Neural cell (in vitro differentiated cells): ENCODE results near the gene SUPT3H. TPM values are rescaled to one million over a fixed set of nuclear protein-coding genes. Genes with fewer than 3 reads are reported as not detected.

ENCODE experiments used
- H2AFZ ChIP-seq: fragments of 200-600, 300-800 bp; sonication (generic), shearing (Covaris generic); 2 replicates; pipeline ENCODE4 v1.6.0; 2014; ENCODE audit warnings: low read depth, mild to moderate bottlenecking, antibody characterized with exemption, low read length, moderate library complexity
- H3F3A ChIP-seq: fragments of 200-600 bp; shearing (Covaris generic); 2 replicates; pipeline ENCODE4 v1.6.1; 2016; ENCODE audit warnings: mild to moderate bottlenecking, moderate library complexity, mixed read lengths, antibody characterized with exemption, low read length; ENCODE audit not compliant: insufficient read depth, poor library complexity, severe bottlenecking
- H3K27ac ChIP-seq: fragments of 200-600, 300-800 bp; sonication (generic), shearing (Covaris generic); 2 replicates; pipeline ENCODE4 v1.5.1; 2014; ENCODE audit warnings: mild to moderate bottlenecking, low read length, moderate library complexity
- H3K27me3 ChIP-seq: fragments of 300-800, 200-600 bp; sonication (generic), shearing (Covaris generic); 2 replicates; pipeline ENCODE4 v1.6.0; 2014; ENCODE audit warnings: mild to moderate bottlenecking, low read depth, low read length, moderate library complexity; ENCODE audit not compliant: insufficient read depth
- H3K36me3 ChIP-seq: fragments of 300-800, 200-600 bp; sonication (generic), shearing (Covaris generic); 2 replicates; pipeline ENCODE4 v1.5.1; 2014; ENCODE audit warnings: mild to moderate bottlenecking, antibody characterized with exemption, low read length, moderate library complexity; ENCODE audit not compliant: insufficient read depth
- H3K4me2 ChIP-seq: fragments of 300-800, 200-600 bp; sonication (generic), shearing (Covaris generic); 2 replicates; pipeline ENCODE4 v1.6.0; 2014; ENCODE audit warnings: mild to moderate bottlenecking, low read length
- H3K4me3 ChIP-seq: fragments of 300-800, 200-600 bp; sonication (generic), shearing (Covaris generic); 2 replicates; pipeline ENCODE4 v1.5.1; 2014; ENCODE audit warnings: mild to moderate bottlenecking, low read length, moderate library complexity
- H3K79me2 ChIP-seq: fragments of 200-600 bp; shearing (Covaris generic); replicated peaks from 2 replicates; pipeline ENCODE4 v1.6.0; 2014; ENCODE audit warnings: mild to moderate bottlenecking, low read length, moderate library complexity; ENCODE audit not compliant: insufficient read depth
- H3K9ac ChIP-seq: fragments of 300-800, 200-600 bp; sonication (generic), shearing (Covaris generic); 2 replicates; pipeline ENCODE4 v1.6.1; 2016; ENCODE audit warnings: mild to moderate bottlenecking, low read length, mixed read lengths
- H3K9me2 ChIP-seq: fragments of 200-600 bp; shearing (Covaris generic); 2 replicates; pipeline ENCODE4 v1.6.1; 2016; ENCODE audit warnings: mild to moderate bottlenecking, low read length, mixed read lengths; ENCODE audit not compliant: insufficient read depth
- H3K9me3 ChIP-seq: fragments of 200-600, 300-800 bp; sonication (generic), shearing (Covaris generic); 2 replicates; pipeline ENCODE4 v1.6.1; 2016; ENCODE audit warnings: mild to moderate bottlenecking, mixed run types, low read length, moderate library complexity, mixed read lengths
- H4K20me1 ChIP-seq: fragments of 200-600 bp; shearing (Covaris generic); 2 replicates; pipeline ENCODE4 v1.6.1; 2016; ENCODE audit warnings: mild to moderate bottlenecking, mixed run types; ENCODE audit not compliant: insufficient read depth
- CTCF ChIP-seq: fragments of 450-650 bp; IDR thresholded peaks from 2 replicates; pipeline ENCODE4 v1.5.1; 2014; ENCODE audit warnings: antibody characterized with exemption, mild to moderate bottlenecking, moderate library complexity; ENCODE audit not compliant: poor library complexity, severe bottlenecking
- EP300 ChIP-seq: fragments of 450-650 bp; conservative IDR thresholded peaks from 2 replicates; pipeline ENCODE4 v1.6.1; 2014; ENCODE audit warnings: antibody characterized with exemption, mild to moderate bottlenecking, moderate library complexity; ENCODE audit not compliant: poor library complexity, severe bottlenecking
- EZH2 ChIP-seq: fragments of 200-600, 300-800 bp; shearing (Covaris generic), sonication (generic); IDR thresholded peaks from 2 replicates; pipeline ENCODE4 v1.6.1; 2014; ENCODE audit warnings: antibody characterized with exemption, low read length, borderline replicate concordance, mild to moderate bottlenecking; ENCODE audit not compliant: insufficient read depth, poor library complexity, severe bottlenecking
- MXI1 ChIP-seq: fragments of 450-650 bp; conservative IDR thresholded peaks from 2 replicates; pipeline ENCODE4 v1.6.1; 2014; ENCODE audit warnings: antibody characterized with exemption, mild to moderate bottlenecking; ENCODE audit not compliant: poor library complexity, severe bottlenecking
- POLR2AphosphoS5 ChIP-seq: IDR thresholded peaks from 2 replicates; pipeline ENCODE4 v1.6.1; 2012
- RAD21 ChIP-seq: fragments of 450-650 bp; conservative IDR thresholded peaks from 2 replicates; pipeline ENCODE4 v1.6.1; 2014; ENCODE audit warnings: antibody characterized with exemption, mild to moderate bottlenecking, moderate library complexity
- REST ChIP-seq: IDR thresholded peaks from 2 replicates; pipeline ENCODE4 v1.6.1; 2012; ENCODE audit warnings: borderline replicate concordance
- SMC3 ChIP-seq: fragments of 450-650 bp; conservative IDR thresholded peaks from 2 replicates; pipeline ENCODE4 v1.6.1; 2014; ENCODE audit warnings: antibody characterized with exemption, mild to moderate bottlenecking, moderate library complexity; ENCODE audit not compliant: poor library complexity
- TAF1 ChIP-seq: IDR thresholded peaks from 2 replicates; pipeline ENCODE4 v1.6.1; 2012; ENCODE audit warnings: low read depth
- polyA plus RNA-seq: library from polyadenylated mRNA; depleted of rRNA; stranded (reverse); fragments of >200 nt; gene quantifications from 2 replicates; pipeline ENCODE4 v1.2.3, GENCODE V29; 2014

SUPT3H gene
- polyA plus RNA-seq, 1 donor from 2014 or later = 6.8 TPM

- Histone ChIP-seq H2AFZ (no peak overlapping the region), H3F3A (no peaks in the 10 kb centered on the region), H3K27me3 (no peaks in the 10 kb centered on the region), H4K20me1 (no peaks in the 10 kb centered on the region), H3K4me3 (no peak overlapping the region), H3K9me3 (no peaks in the 10 kb centered on the region), H3K9ac (no peak overlapping the region), H3K4me2 (no peak overlapping the region), H3K27ac (peak overlapping the region; percentile 41), H3K79me2 (no peaks in the 10 kb centered on the region), H3K9me2 (no peaks in the 10 kb centered on the region), H3K36me3 (no peaks in the 10 kb centered on the region)
- TF ChIP-seq POLR2AphosphoS5 (peak; percentile 55), REST (no peak), CTCF (no peak), EZH2 (no peak), SMC3 (no peak), MXI1 (no peak), EP300 (peak; percentile 47), TAF1 (no peak), RAD21 (no peak)
Measured at GRCh38 chr6:44925100-44925739, 452.5 kb downstream of the SUPT3H start.

GRCh38 chr6:44923444-44923843 lies 454.3 kb downstream of the SUPT3H start:
- Histone ChIP-seq H2AFZ (no peak overlapping the region), H3K27ac (no peak overlapping the region), H3K27me3 (no peaks in the 10 kb centered on the region), H3K4me3 (no peak overlapping the region), H3K9ac (no peak overlapping the region), H3K9me2 (no peaks in the 10 kb centered on the region), H3K36me3 (no peaks in the 10 kb centered on the region), H3K9me3 (no peaks in the 10 kb centered on the region), H3K4me2 (no peak overlapping the region), H3K79me2 (no peaks in the 10 kb centered on the region), H4K20me1 (no peaks in the 10 kb centered on the region), H3F3A (no peaks in the 10 kb centered on the region)
- TF ChIP-seq RAD21 (no peak), REST (no peak), CTCF (no peak), EP300 (no peak), MXI1 (no peak), EZH2 (no peak), TAF1 (no peak), POLR2AphosphoS5 (no peak), SMC3 (no peak)
